Prostate gland (tissue), 2 donors: ENCODE results near the gene EMX1.

ENCODE experiments used
- POLR2A ChIP-seq: fragments of 450-650 bp; IDR thresholded peaks from one replicate; pipeline ENCODE4 v1.6.1; 2016; ENCODE audit warnings: antibody characterized with exemption, mild to moderate bottlenecking
- POLR2AphosphoS5 ChIP-seq: sonication (generic); formaldehyde crosslinking; IDR thresholded peaks from one replicate; pipeline ENCODE4 v1.6.1; 2017; ENCODE audit warnings: antibody characterized with exemption
- TF ChIP-seq, protein P1 (sequence below), 4 experiments: fragments of 200-600 bp in 2 of 4; fragments of 450-650 bp in 2 of 4; sonication (generic) in 2 of 4; IDR thresholded peaks; 1 replicate in 3 of 4; 2 replicates in 1 of 4; pipeline ENCODE4 v1.5.1; 2016 to 2019; ENCODE audit warnings: antibody characterized with exemption in 4 of 4, mild to moderate bottlenecking in 2 of 4, moderate library complexity in 2 of 4

DNA sequence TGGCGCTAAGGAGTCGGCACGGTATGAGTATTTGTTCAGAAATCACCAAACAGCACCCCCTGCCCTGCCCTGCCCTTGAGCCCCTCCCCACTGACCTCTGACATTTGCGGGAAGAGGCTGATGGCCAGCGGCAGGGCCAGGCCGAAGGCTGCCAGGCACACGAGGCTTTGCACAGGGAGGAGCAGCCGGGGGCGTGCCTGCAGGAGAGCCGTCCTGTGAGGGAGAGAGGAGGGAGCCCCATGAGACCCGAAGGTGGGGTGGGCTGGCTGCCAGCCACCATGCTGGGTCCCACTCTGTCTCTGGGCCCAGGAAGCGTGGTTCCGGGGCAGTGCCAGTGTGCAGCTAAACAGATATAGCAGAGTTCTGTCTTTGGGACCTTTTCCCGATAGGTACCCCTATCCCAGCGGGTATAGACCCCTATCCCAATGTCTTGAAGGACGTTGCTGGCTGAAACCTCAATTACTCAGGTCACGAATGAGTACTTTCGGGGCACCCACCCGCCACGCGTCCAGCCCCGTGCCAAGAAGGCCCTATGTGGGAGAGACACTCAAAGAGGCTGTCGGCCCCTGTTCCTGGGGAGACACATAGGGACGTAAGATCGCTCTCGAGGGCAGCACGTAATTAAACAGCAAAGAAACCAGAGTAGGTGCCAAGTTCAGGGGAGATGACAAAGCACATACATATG, 43.9 kb downstream of the EMX1 start:
- TF ChIP-seq, protein P1, sequence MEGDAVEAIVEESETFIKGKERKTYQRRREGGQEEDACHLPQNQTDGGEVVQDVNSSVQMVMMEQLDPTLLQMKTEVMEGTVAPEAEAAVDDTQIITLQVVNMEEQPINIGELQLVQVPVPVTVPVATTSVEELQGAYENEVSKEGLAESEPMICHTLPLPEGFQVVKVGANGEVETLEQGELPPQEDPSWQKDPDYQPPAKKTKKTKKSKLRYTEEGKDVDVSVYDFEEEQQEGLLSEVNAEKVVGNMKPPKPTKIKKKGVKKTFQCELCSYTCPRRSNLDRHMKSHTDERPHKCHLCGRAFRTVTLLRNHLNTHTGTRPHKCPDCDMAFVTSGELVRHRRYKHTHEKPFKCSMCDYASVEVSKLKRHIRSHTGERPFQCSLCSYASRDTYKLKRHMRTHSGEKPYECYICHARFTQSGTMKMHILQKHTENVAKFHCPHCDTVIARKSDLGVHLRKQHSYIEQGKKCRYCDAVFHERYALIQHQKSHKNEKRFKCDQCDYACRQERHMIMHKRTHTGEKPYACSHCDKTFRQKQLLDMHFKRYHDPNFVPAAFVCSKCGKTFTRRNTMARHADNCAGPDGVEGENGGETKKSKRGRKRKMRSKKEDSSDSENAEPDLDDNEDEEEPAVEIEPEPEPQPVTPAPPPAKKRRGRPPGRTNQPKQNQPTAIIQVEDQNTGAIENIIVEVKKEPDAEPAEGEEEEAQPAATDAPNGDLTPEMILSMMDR (IDR thresholded peaks at IDR 0.05): no peak
- TF ChIP-seq POLR2A: no peak
- TF ChIP-seq POLR2AphosphoS5: no peak
